Measurements from ENCODE around the gene DVL1. TPM values are rescaled to one million over a fixed set of nuclear protein-coding genes. Genes with fewer than 3 reads are reported as not detected.

DVL1 gene
- polyA plus RNA-seq, 3 donors = 0.41 to 29.8 (median 0.55) TPM

GRCh38 chr1:1318777-1319645 is 30.2 kb downstream of the DVL1 start:
- intact Hi-C loops (cut with micrococcal nuclease) = no loop called here
- Histone ChIP-seq H3K9ac (ENCODE audit: insufficient read depth, low read length, poor library complexity, severe bottlenecking) (no peak overlapping the region), H3K27ac (ENCODE audit: low read depth in 1 of 2, low read length in 2 of 2) (no peak overlapping the region), H3K4me1 (ENCODE audit: control insufficient read depth in 1 of 2, insufficient read depth in 2 of 2, low read length in 2 of 2) (peaks cover 8 to 9% of the 10 kb centered on the region in 2 donors), H3K9me3 (replicated peaks in 1 of 2; ENCODE audit: control insufficient read depth in 1 of 2, insufficient read depth in 1 of 2, low read length in 2 of 2) (no peaks in the 10 kb centered on the region), H3K79me2 (ENCODE audit: insufficient read depth, low read length) (peaks cover 35% of the 10 kb centered on the region), H3K27me3 (ENCODE audit: control insufficient read depth in 2 of 2, insufficient read depth in 2 of 2, low read length in 2 of 2) (no peaks in the 10 kb centered on the region), H3K4me3 (replicated peaks in 1 of 3; ENCODE audit: low read depth in 2 of 3, low read length in 3 of 3) (no peak overlapping the region), H3K36me3 (replicated peaks in 1 of 2; ENCODE audit: control insufficient read depth in 1 of 2, insufficient read depth in 2 of 2, low read length in 2 of 2) (peaks cover 47 to 62% of the 10 kb centered on the region in 2 donors), H2AFZ (ENCODE audit: insufficient read depth, low read depth, low read length, poor library complexity, severe bottlenecking) (no peak overlapping the region), H3K4me2 (replicated peaks; ENCODE audit: extremely low read depth, low read length, poor library complexity, severe bottlenecking) (no peak overlapping the region), H4K20me1 (ENCODE audit: insufficient read depth, low read length) (peaks cover 73% of the 10 kb centered on the region)
- no peak for DNase-seq
- no peaks in the 10 kb centered on the region for H3K27me3 Mint-ChIP-seq (ENCODE audit: low read depth in 3 of 3)
- 94% methylated on average over 25 of the region's 36 CpGs for WGBS (ENCODE audit: insufficient coverage)
- H3K36me3 Mint-ChIP-seq = peaks cover 35 to 62% of the 10 kb centered on the region in 2 donors
- peaks cover 14% of the 10 kb centered on the region for H3K4me1 Mint-ChIP-seq
- no peaks in the 10 kb centered on the region for H3K9me3 Mint-ChIP-seq
- no peak for TF ChIP-seq CTCF (IDR thresholded peaks at IDR 0.05)
- peak overlapping the region in 5 of 7 donors; percentile 5 to 72 (median 45) for H3K27ac Mint-ChIP-seq
- no peak overlapping the region for H3K4me3 Mint-ChIP-seq

GRCh38 chr1:1318131-1318652 is 31.0 kb downstream of the DVL1 start:
- Histone ChIP-seq H3K4me3 (replicated peaks in 1 of 3; ENCODE audit: low read depth in 2 of 3, low read length in 3 of 3) (no peak overlapping the region), H3K4me2 (replicated peaks; ENCODE audit: extremely low read depth, low read length, poor library complexity, severe bottlenecking) (no peak overlapping the region), H3K4me1 (ENCODE audit: control insufficient read depth in 1 of 2, insufficient read depth in 2 of 2, low read length in 2 of 2) (peaks cover 4% of the 10 kb centered on the region in 2 donors), H3K27ac (ENCODE audit: low read depth in 1 of 2, low read length in 2 of 2) (no peak overlapping the region), H2AFZ (ENCODE audit: insufficient read depth, low read depth, low read length, poor library complexity, severe bottlenecking) (no peak overlapping the region), H4K20me1 (ENCODE audit: insufficient read depth, low read length) (peaks cover 78% of the 10 kb centered on the region), H3K9me3 (replicated peaks in 1 of 2; ENCODE audit: control insufficient read depth in 1 of 2, insufficient read depth in 1 of 2, low read length in 2 of 2) (no peaks in the 10 kb centered on the region), H3K79me2 (ENCODE audit: insufficient read depth, low read length) (peaks cover 30% of the 10 kb centered on the region), H3K27me3 (ENCODE audit: control insufficient read depth in 2 of 2, insufficient read depth in 2 of 2, low read length in 2 of 2) (no peaks in the 10 kb centered on the region), H3K9ac (ENCODE audit: insufficient read depth, low read length, poor library complexity, severe bottlenecking) (no peak overlapping the region), H3K36me3 (replicated peaks in 1 of 2; ENCODE audit: control insufficient read depth in 1 of 2, insufficient read depth in 2 of 2, low read length in 2 of 2) (peaks cover 55 to 70% of the 10 kb centered on the region in 2 donors)
- Mint-ChIP-seq H3K27ac (peak overlapping the region in 3 of 7 donors; percentile 5 to 40 (median 37)), H3K4me3 (no peak overlapping the region), H3K27me3 (ENCODE audit: low read depth in 3 of 3) (no peaks in the 10 kb centered on the region), H3K36me3 (peaks cover 42 to 70% of the 10 kb centered on the region in 2 donors), H3K9me3 (no peaks in the 10 kb centered on the region), H3K4me1 (peaks cover 9% of the 10 kb centered on the region)
- intact Hi-C loops (cut with micrococcal nuclease) = no loop called here
- no CpG with 5 or more reads among the region's 9 CpGs for WGBS (ENCODE audit: insufficient coverage)
- TF ChIP-seq CTCF (IDR thresholded peaks at IDR 0.05) = no peak
- DNase-seq = no peak

Data from CD14-positive monocyte (primary cell).